Measurements from ENCODE around the gene COL27A1. TPM values are rescaled to one million over a fixed set of nuclear protein-coding genes. Genes with fewer than 3 reads are reported as not detected.

COL27A1 gene
- 13.0 TPM for total RNA-seq
- long read RNA-seq, partial matches to known transcripts, result 7 of 13 reads
- long read RNA-seq, other reads (novel, unspliced or antisense), result 6 of 13 reads

GRCh38 chr9:114155263-114155994 lies at the start of gene COL27A1:
Gene COL27A1 (plus strand): TSS chr9:114155537. CDS start chr9:114155951, 414 bp downstream.
- DNase-seq, result peak; percentile 85

GRCh38 chr9:114107286-114108001 lies 47.9 kb upstream of the COL27A1 start:
- H3K9me3 ChIP-seq, result no peaks in the 10 kb centered on the region
- no peaks in the 10 kb centered on the region for H3K4me1 ChIP-seq
- no peak for TF ChIP-seq CTCF (IDR thresholded peaks at IDR 0.05)
- peak in 1 of 2 donors; percentile 40 for ATAC-seq
- DNase-seq, result no peak
- intact Hi-C loops (cut with DNase I), result loop anchor here (10.0 kb wide), 1 partner anchor 187 kb away; no protein-coding TSS in a partner anchor
- no peak overlapping the region for H3K27ac ChIP-seq
- H3K27me3 ChIP-seq (ENCODE audit: low read depth), result no peaks in the 10 kb centered on the region
- no peak overlapping the region for H3K4me3 ChIP-seq
- H3K36me3 ChIP-seq, result no peaks in the 10 kb centered on the region

More at GRCh38 chr9:114155263-114155994, at the start of gene COL27A1:
- intact Hi-C loops (cut with DNase I), result no loop called here
- Histone ChIP-seq H3K4me1 (peaks cover 20% of the 10 kb centered on the region), H3K27me3 (ENCODE audit: low read depth) (peaks cover 37% of the 10 kb centered on the region), H3K9me3 (no peaks in the 10 kb centered on the region), H3K4me3 (peak within 1 kb of the TSS; percentile 61), H3K36me3 (no peaks in the 10 kb centered on the region), H3K27ac (no peak within 1 kb of the TSS)
- TF ChIP-seq CTCF (IDR thresholded peaks at IDR 0.05), result peak; percentile 92
- peak; percentile 92 to 93 for ATAC-seq

- TF ChIP-seq CTCF (IDR thresholded peaks at IDR 0.05), result peak; percentile 92
- no peaks in the 10 kb centered on the region for H3K9me3 ChIP-seq
- no peaks in the 10 kb centered on the region for H3K36me3 ChIP-seq
- ATAC-seq (peak; percentile 97 to 98), DNase-seq (peak; percentile 77)
- H3K4me1 ChIP-seq, result peaks cover 2% of the 10 kb centered on the region
- no peak overlapping the region for H3K27ac ChIP-seq
- H3K27me3 ChIP-seq (ENCODE audit: low read depth), result no peaks in the 10 kb centered on the region
- intact Hi-C loops (cut with DNase I), result loop anchor here (10.0 kb wide), 1 partner anchor 187 kb away; no protein-coding TSS in a partner anchor
- H3K4me3 ChIP-seq, result no peak overlapping the region
Observed at GRCh38 chr9:114108016-114108833, 47.1 kb upstream of the COL27A1 start.

- intact Hi-C loops (cut with DNase I), result loop anchor here (10.0 kb wide), 1 partner anchor 186 kb away; no protein-coding TSS in a partner anchor
Observed at GRCh38 chr9:114109124-114109523, 46.2 kb upstream of the COL27A1 start.

More at GRCh38 chr9:114109124-114109523, 46.2 kb upstream of the COL27A1 start:
- no peaks in the 10 kb centered on the region for H3K27me3 ChIP-seq (ENCODE audit: low read depth)
- no peak overlapping the region for H3K27ac ChIP-seq
- H3K4me3 ChIP-seq, result no peak overlapping the region
- H3K4me1 ChIP-seq, result peaks cover 7% of the 10 kb centered on the region
- no peak for TF ChIP-seq CTCF (IDR thresholded peaks at IDR 0.05)
- no peak for ATAC-seq
- H3K36me3 ChIP-seq, result no peaks in the 10 kb centered on the region
- DNase-seq, result no peak
- H3K9me3 ChIP-seq, result no peaks in the 10 kb centered on the region
